K562 (cell line): ENCODE data around the gene DCXR. TPM values are rescaled to one million over a fixed set of nuclear protein-coding genes. Genes with fewer than 3 reads are reported as not detected.

Experiments used
- ATAC-seq: fragments of 200-7000 bp; cut with Tn5 transposase; 3 replicates; pipeline ENCODE4 v1.9.1; 2020; ENCODE audit warnings: moderate library complexity
- BruUV-seq: library from RNA; stranded (reverse); fragments of 400-500 nt; replicated peaks from 2 replicates; lab custom pipeline; 2021; lab: Mats Ljungman, UMichigan
- CTCF ChIA-PET: fragments of 300-600 bp; formaldehyde crosslinking; extraction: SDS; loops from one replicate; lab custom pipeline; 2021; ENCODE audit warnings: low intra/inter-chr PET ratio; lab: Yijun Ruan, JAX
- POLR2A ChIA-PET: fragments of 300-600, 350-650 bp; sonication (Branson Sonifier 250); formaldehyde crosslinking; extraction: SDS; loops from one replicate; lab custom pipeline; 2021; ENCODE audit warnings: antibody characterized with exemption, inconsistent platforms; lab: Yijun Ruan, JAX
- DNase-seq, 4 experiments: peaks; one replicate each; pipeline versions ENCODE4 v3.0.0 to v3.0.0-alpha.2; 2011 to 2018; ENCODE audit warnings: low spot score in 3 of 4, mixed read lengths in 3 of 4; ENCODE audit errors: extremely low read depth in 1 of 4
- FAIRE-seq: peaks from 2 replicates; lab custom pipeline; 2011; peaks lifted over from hg19 to GRCh38; lab: Jason Lieb, UNC
- H2AFZ ChIP-seq: 2 replicates; pipeline ENCODE4 v1.6.0; 2011; ENCODE audit warnings: low read depth, low read length, control low read depth, inconsistent platforms
- H3K27ac ChIP-seq: fragments of 200-600 bp; 3 replicates; pipeline ENCODE4 v1.8.0; 2011; ENCODE audit warnings: low read depth, mild to moderate bottlenecking, control low read depth, inconsistent platforms, low read length, moderate library complexity, mixed read lengths; ENCODE audit errors: extremely low read depth
- H3K27me3 ChIP-seq, 2 experiments: fragments of 300-600 bp in 1 of 2; 2 replicates in 1 of 2; 3 replicates in 1 of 2; pipeline versions ENCODE4 v1.6.0 to v1.8.0; 2011; ENCODE audit warnings: inconsistent platforms in 2 of 2, low read length in 2 of 2, mild to moderate bottlenecking in 1 of 2, mixed read lengths in 1 of 2, moderate library complexity in 1 of 2; ENCODE audit not compliant: control insufficient read depth in 2 of 2, insufficient read depth in 2 of 2
- H3K36me3 ChIP-seq: fragments of 300-600 bp; 3 replicates; pipeline ENCODE4 v1.8.0; 2011; ENCODE audit warnings: mild to moderate bottlenecking, low read length, inconsistent platforms; ENCODE audit not compliant: control insufficient read depth, insufficient read depth
- H3K4me1 ChIP-seq, 2 experiments: fragments of 200-600 bp in 1 of 2; replicated peaks in 1 of 2; 2 replicates in 1 of 2; 3 replicates in 1 of 2; pipeline versions ENCODE4 v1.5.1 to v1.8.0; 2011; ENCODE audit warnings: inconsistent platforms in 2 of 2, low read length in 2 of 2, mild to moderate bottlenecking in 1 of 2, mixed read lengths in 1 of 2, moderate library complexity in 1 of 2; ENCODE audit not compliant: control insufficient read depth in 2 of 2, insufficient read depth in 2 of 2
- H3K4me2 ChIP-seq: 2 replicates; pipeline ENCODE4 v1.6.1; 2011; ENCODE audit warnings: low read length, control low read depth, inconsistent platforms, mixed read lengths; ENCODE audit not compliant: insufficient read depth
- H3K4me3 ChIP-seq: fragments of 200-600 bp; sonication (generic), shearing (Covaris generic); 2 replicates; pipeline ENCODE4 v1.5.1; 2016; ENCODE audit warnings: control low read depth, inconsistent platforms
- H3K79me2 ChIP-seq: fragments of 200-600 bp; 3 replicates; pipeline ENCODE4 v1.8.0; 2011; ENCODE audit warnings: low read length, inconsistent platforms; ENCODE audit not compliant: control insufficient read depth, insufficient read depth
- H3K9ac ChIP-seq, 2 experiments: 2 replicates each; pipeline versions ENCODE4 v1.6.0 to v1.6.1; 2011; ENCODE audit warnings: low read depth in 2 of 2, low read length in 2 of 2, control low read depth in 1 of 2, inconsistent platforms in 1 of 2, mild to moderate bottlenecking in 1 of 2, mixed read lengths in 1 of 2; ENCODE audit not compliant: insufficient read depth in 1 of 2
- H3K9me1 ChIP-seq: one replicate; pipeline ENCODE4 v1.6.0; 2011; ENCODE audit warnings: inconsistent platforms, mild to moderate bottlenecking, low read length, moderate library complexity; ENCODE audit not compliant: control insufficient read depth, insufficient read depth
- H3K9me3 ChIP-seq: replicated peaks from 2 replicates; pipeline ENCODE4 v1.5.1; 2011; ENCODE audit warnings: low read depth, low read length, inconsistent platforms; ENCODE audit not compliant: control insufficient read depth, insufficient read depth
- H4K20me1 ChIP-seq: replicated peaks from 2 replicates; pipeline ENCODE4 v1.6.1; 2011; ENCODE audit warnings: low read length, inconsistent platforms, mixed read lengths; ENCODE audit not compliant: control insufficient read depth, insufficient read depth
- PREB ChIP-seq: sonication (generic); formaldehyde crosslinking; IDR thresholded peaks from 2 replicates; pipeline ENCODE4 v1.8.1; 2023; ENCODE audit warnings: mild to moderate bottlenecking, missing genetic modification reagents
- RBFOX2 ChIP-seq: fragments of 200-400 bp; formaldehyde crosslinking; IDR thresholded peaks from 2 replicates; pipeline ENCODE4 v1.6.1; 2017; ENCODE audit warnings: low read depth, mild to moderate bottlenecking, low read length, moderate library complexity
- WGBS: fragments of 100-300 bp; shearing (Covaris generic); methylation state at CpG from one replicate; pipeline ENCODE4 v1.1.6; 2016; ENCODE audit warnings: low coverage, mixed read lengths; ENCODE audit not compliant: insufficient coverage; ENCODE audit errors: missing lambda C conversion rate; 5-methylcytosine and 5-hydroxymethylcytosine counted together
- in situ Hi-C: fragments of 300-500 bp; cut with MboI; formaldehyde crosslinking; loops from 4 replicates; pipeline ENCODE4 v1.15.0; 2018; ENCODE audit warnings: inconsistent platforms, mixed read lengths
- intact Hi-C: fragments of 100-400 bp; cut with micrococcal nuclease; formaldehyde crosslinking; loops from 2 replicates; pipeline ENCODE4 v1.14.2; 2022
- polyA plus RNA-seq, 8 experiments: library from polyadenylated mRNA; depleted of rRNA in 4 of 8; stranded (reverse) in 5 of 8; unstranded in 3 of 8; fragments of >200 nt; fragmentation: Nextera tagmentation in 2 of 8; fragmentation: Illumina TruSeq in 1 of 8; extraction: Ambion mirVana in 2 of 8; extraction: Trizol in 1 of 8; gene quantifications; 2 replicates each; pipeline versions ENCODE4 v1.2.1 to v1.2.3, GENCODE V29; 2011 to 2014; ENCODE audit warnings: inconsistent platforms in 1 of 8, missing spikeins in 1 of 8
- total RNA-seq, 7 experiments: library from RNA; depleted of rRNA in 6 of 7; stranded (reverse); fragments of >200 nt in 6 of 7; fragmentation: Illumina TruSeq in 2 of 7; extraction: Trizol in 2 of 7; gene quantifications; 2 replicates each; pipeline versions ENCODE4 v1.2.1 to v1.2.3, GENCODE V29; 2011 to 2021; ENCODE audit warnings: low replicate concordance in 1 of 7

Gene DCXR
- total and polyA plus RNA-seq, 9 of the 15 experiments (the other 6 are each of a cell fraction or from before 2014, with no cell fraction given): 21.3 to 274 (median 156) TPM

- Histone ChIP-seq H3K9me1 (peaks cover 3% of the 10 kb centered on the region), H3K79me2 (no peaks in the 10 kb centered on the region), H3K9ac (peak overlapping the region in 1 of 2 experiments; percentile 35; a peak in 1 of 4 replicates), H3K4me2 (no peak overlapping the region), H4K20me1 (no peaks in the 10 kb centered on the region), H3K27me3 (no peaks in the 10 kb centered on the region), H3K4me3 (no peak overlapping the region), H3K36me3 (peaks cover 10% of the 10 kb centered on the region; the same call in 1 of the 3 replicates), H3K4me1 (peaks cover 0 to 73% of the 10 kb centered on the region in 2 experiments; a peak in 2 of 5 replicates), H3K9me3 (no peaks in the 10 kb centered on the region), H3K27ac (no peak overlapping the region), H2AFZ (no peak overlapping the region)
- no peak for ATAC-seq
- no peak for DNase-seq
- no peak for FAIRE-seq
- in situ Hi-C loops (no loop called here), intact Hi-C loops (no loop called here)
- TF ChIP-seq PREB (CRISPR knock-in tag) (no peak), RBFOX2 (0 out of 2 replicates have a peak, but pooled peaks have one; percentile 10)
- 84% methylated on average over 10 of the region's 28 CpGs for WGBS
- no TSS peak for BruUV-seq
- CTCF ChIA-PET: no interaction called here
- POLR2A ChIA-PET: interaction anchor here (1.0 kb wide), 1 partner anchor 10 kb away, joined by 3 read pairs; no protein-coding TSS in a partner anchor
Observed at GRCh38 chr17:81996232-81996756, 41.2 kb downstream of the DCXR start.
